HEK293 (cell line): Measurements from ENCODE around the gene ATP5MC3.

Source experiments
- ATF2 ChIP-seq: fragments of 450-650 bp; formaldehyde crosslinking; IDR thresholded peaks from 2 replicates; pipeline ENCODE4 v1.5.1; 2016; ENCODE audit warnings: missing biosample characterization, missing genetic modification characterization, low read depth
- BCL11B ChIP-seq: fragments of 450-650 bp; formaldehyde crosslinking; IDR thresholded peaks from 2 replicates; pipeline ENCODE4 v1.5.1; 2016; ENCODE audit warnings: low read depth, missing biosample characterization, missing genetic modification characterization
- HOXA7 ChIP-seq: sonication (generic); formaldehyde crosslinking; IDR thresholded peaks from 2 replicates; pipeline ENCODE4 v1.8.1; 2022; ENCODE audit warnings: missing genetic modification reagents, borderline replicate concordance
- HOXC10 ChIP-seq: sonication (generic); formaldehyde crosslinking; IDR thresholded peaks from 2 replicates; pipeline ENCODE4 v1.8.1; 2023; ENCODE audit warnings: mild to moderate bottlenecking, missing genetic modification reagents
- KLF7 ChIP-seq: fragments of 450-650 bp; formaldehyde crosslinking; IDR thresholded peaks from 2 replicates; pipeline ENCODE4 v1.5.1; 2016; ENCODE audit warnings: missing biosample characterization, missing genetic modification characterization, borderline replicate concordance
- MEIS1 ChIP-seq: sonication (generic); formaldehyde crosslinking; IDR thresholded peaks from 2 replicates; pipeline ENCODE4 v1.8.1; 2022; ENCODE audit warnings: missing genetic modification reagents, mild to moderate bottlenecking, borderline replicate concordance
- OVOL3 ChIP-seq: fragments of 450-650 bp; formaldehyde crosslinking; IDR thresholded peaks from 2 replicates; pipeline ENCODE4 v1.5.1; 2016; ENCODE audit warnings: missing biosample characterization, missing genetic modification characterization
- RBAK ChIP-seq: fragments of 450-650 bp; formaldehyde crosslinking; IDR thresholded peaks from 2 replicates; pipeline ENCODE4 v1.5.1; 2016; ENCODE audit warnings: missing biosample characterization, missing genetic modification characterization
- SP2 ChIP-seq: fragments of 450-650 bp; formaldehyde crosslinking; IDR thresholded peaks from 2 replicates; pipeline ENCODE4 v1.5.1; 2016; ENCODE audit warnings: missing biosample characterization, missing genetic modification characterization
- SP3 ChIP-seq: fragments of 450-650 bp; formaldehyde crosslinking; IDR thresholded peaks from 2 replicates; pipeline ENCODE4 v1.5.1; 2016; ENCODE audit warnings: missing biosample characterization, missing genetic modification characterization
- ZFP3 ChIP-seq: fragments of 450-650 bp; formaldehyde crosslinking; IDR thresholded peaks from 2 replicates; pipeline ENCODE4 v1.5.1; 2016; ENCODE audit warnings: low read depth, missing biosample characterization, missing genetic modification characterization
- ZFP37 ChIP-seq: fragments of 450-650 bp; formaldehyde crosslinking; IDR thresholded peaks from 2 replicates; pipeline ENCODE4 v1.5.1; 2016; ENCODE audit warnings: missing biosample characterization, missing genetic modification characterization
- ZIC2 ChIP-seq: fragments of 450-650 bp; formaldehyde crosslinking; IDR thresholded peaks from 2 replicates; pipeline ENCODE4 v1.5.1; 2016; ENCODE audit warnings: missing biosample characterization, missing genetic modification characterization
- ZNF19 ChIP-seq: fragments of 450-650 bp; formaldehyde crosslinking; IDR thresholded peaks from 2 replicates; pipeline ENCODE4; 2016; ENCODE audit warnings: missing biosample characterization, missing genetic modification characterization, low read depth
- ZNF211 ChIP-seq: fragments of 450-650 bp; formaldehyde crosslinking; IDR thresholded peaks from 2 replicates; pipeline ENCODE4 v1.5.1; 2016; ENCODE audit warnings: low read depth, missing biosample characterization, missing genetic modification characterization
- ZNF221 ChIP-seq: fragments of 450-650 bp; formaldehyde crosslinking; IDR thresholded peaks from 2 replicates; pipeline ENCODE4 v1.5.1; 2017; ENCODE audit warnings: missing biosample characterization, missing genetic modification characterization, borderline replicate concordance
- ZNF23 ChIP-seq: fragments of 450-650 bp; formaldehyde crosslinking; IDR thresholded peaks from 2 replicates; pipeline ENCODE4 v1.5.1; 2016; ENCODE audit warnings: missing biosample characterization, missing genetic modification characterization, borderline replicate concordance
- ZNF266 ChIP-seq: fragments of 450-650 bp; formaldehyde crosslinking; IDR thresholded peaks from 2 replicates; pipeline ENCODE4 v1.5.1; 2016; ENCODE audit warnings: missing biosample characterization, missing genetic modification characterization, low read depth
- ZNF280C ChIP-seq: fragments of 450-650 bp; formaldehyde crosslinking; IDR thresholded peaks from 2 replicates; pipeline ENCODE4 v1.5.1; 2016; ENCODE audit warnings: missing biosample characterization, missing genetic modification characterization
- ZNF311 ChIP-seq: fragments of 450-650 bp; formaldehyde crosslinking; IDR thresholded peaks from 2 replicates; pipeline ENCODE4 v1.5.1; 2017; ENCODE audit warnings: missing biosample characterization, missing genetic modification characterization, borderline replicate concordance
- ZNF423 ChIP-seq: fragments of 450-650 bp; formaldehyde crosslinking; IDR thresholded peaks from 2 replicates; pipeline ENCODE4 v1.5.1; 2016; ENCODE audit warnings: missing biosample characterization, missing genetic modification characterization
- ZNF433 ChIP-seq: fragments of 450-650 bp; formaldehyde crosslinking; IDR thresholded peaks from 2 replicates; pipeline ENCODE4 v1.5.1; 2016; ENCODE audit warnings: missing biosample characterization, missing genetic modification characterization, low read depth
- ZNF600 ChIP-seq: fragments of 450-650 bp; formaldehyde crosslinking; IDR thresholded peaks from 2 replicates; pipeline ENCODE4 v1.5.1; 2016; ENCODE audit warnings: missing biosample characterization, missing genetic modification characterization
- ZNF610 ChIP-seq: fragments of 450-650 bp; formaldehyde crosslinking; IDR thresholded peaks from 2 replicates; pipeline ENCODE4 v1.5.1; 2016; ENCODE audit warnings: missing biosample characterization, missing genetic modification characterization, borderline replicate concordance
- ZNF654 ChIP-seq: fragments of 450-650 bp; formaldehyde crosslinking; IDR thresholded peaks from 2 replicates; pipeline ENCODE4 v1.5.1; 2016; ENCODE audit warnings: low read depth, missing biosample characterization, missing genetic modification characterization
- ZNF768 ChIP-seq: fragments of 450-650 bp; formaldehyde crosslinking; IDR thresholded peaks from 2 replicates; pipeline ENCODE4 v1.5.1; 2018; ENCODE audit warnings: missing biosample characterization, mild to moderate bottlenecking, missing genetic modification characterization
- ZNF785 ChIP-seq: fragments of 450-650 bp; formaldehyde crosslinking; IDR thresholded peaks from 2 replicates; pipeline ENCODE4 v1.5.1; 2016; ENCODE audit warnings: missing biosample characterization, missing genetic modification characterization
- TF ChIP-seq, protein P1 (sequence below): fragments of 450-650 bp; formaldehyde crosslinking; IDR thresholded peaks from 2 replicates; pipeline ENCODE4 v1.5.1; 2016; ENCODE audit warnings: missing biosample characterization, missing genetic modification characterization
- TF ChIP-seq, protein P2 (sequence below): fragments of 450-650 bp; formaldehyde crosslinking; IDR thresholded peaks from 2 replicates; pipeline ENCODE4 v1.5.1; 2017; ENCODE audit warnings: missing biosample characterization, missing genetic modification characterization
- TF ChIP-seq, protein P3 (sequence below): fragments of 450-650 bp; formaldehyde crosslinking; IDR thresholded peaks from 2 replicates; pipeline ENCODE4 v1.5.1; 2017; ENCODE audit warnings: missing biosample characterization, missing genetic modification characterization
- TF ChIP-seq, protein P4 (sequence below): fragments of 450-650 bp; formaldehyde crosslinking; IDR thresholded peaks from 2 replicates; pipeline ENCODE4 v1.5.1; 2016; ENCODE audit warnings: missing biosample characterization, missing genetic modification characterization

ATP5MC3 gene

GRCh38 chr2:175167792-175168563 lies 13.5 kb downstream of the ATP5MC3 start, which contains the start of gene ATF2 (continued):
- TF ChIP-seq ZNF768 (tag by site-specific recombination) (no peak; the same call in 1 of the 2 replicates), BCL11B (tag by site-specific recombination) (no peak), HOXA7 (CRISPR knock-in tag) (no peak), ZNF654 (tag by site-specific recombination) (no peak), SP2 (peak; percentile 96), OVOL3 (tag by site-specific recombination) (peak; percentile 94), HOXC10 (CRISPR knock-in tag) (no peak), ZNF610 (tag by site-specific recombination) (peak; percentile 61; the same call in 1 of the 2 replicates), ZIC2 (peak; percentile 28; the same call in 1 of the 2 replicates), MEIS1 (no peak), RBAK (tag by site-specific recombination) (no peak), ZNF423 (tag by site-specific recombination) (no peak), ZNF311 (tag by site-specific recombination) (no peak), ZFP3 (tag by site-specific recombination) (no peak), ZNF433 (no peak), ZFP37 (tag by site-specific recombination) (peak; percentile 82), ZNF23 (tag by site-specific recombination) (no peak), ZNF280C (no peak), ZNF266 (tag by site-specific recombination) (no peak), ZNF785 (tag by site-specific recombination) (no peak), ZNF19 (no peak), ATF2 (tag by site-specific recombination) (no peak), ZNF600 (tag by site-specific recombination) (peak; percentile 83), ZNF211 (tag by site-specific recombination) (no peak), SP3 (tag by site-specific recombination) (peak; percentile 93), ZNF221 (tag by site-specific recombination) (no peak), KLF7 (no peak)
- TF ChIP-seq, protein P1, sequence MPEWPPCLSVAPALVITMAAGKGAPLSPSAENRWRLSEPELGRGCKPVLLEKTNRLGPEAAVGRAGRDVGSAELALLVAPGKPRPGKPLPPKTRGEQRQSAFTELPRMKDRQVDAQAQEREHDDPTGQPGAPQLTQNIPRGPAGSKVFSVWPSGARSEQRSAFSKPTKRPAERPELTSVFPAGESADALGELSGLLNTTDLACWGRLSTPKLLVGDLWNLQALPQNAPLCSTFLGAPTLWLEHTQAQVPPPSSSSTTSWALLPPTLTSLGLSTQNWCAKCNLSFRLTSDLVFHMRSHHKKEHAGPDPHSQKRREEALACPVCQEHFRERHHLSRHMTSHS (tag by site-specific recombination) = no peak
- TF ChIP-seq, protein P2, sequence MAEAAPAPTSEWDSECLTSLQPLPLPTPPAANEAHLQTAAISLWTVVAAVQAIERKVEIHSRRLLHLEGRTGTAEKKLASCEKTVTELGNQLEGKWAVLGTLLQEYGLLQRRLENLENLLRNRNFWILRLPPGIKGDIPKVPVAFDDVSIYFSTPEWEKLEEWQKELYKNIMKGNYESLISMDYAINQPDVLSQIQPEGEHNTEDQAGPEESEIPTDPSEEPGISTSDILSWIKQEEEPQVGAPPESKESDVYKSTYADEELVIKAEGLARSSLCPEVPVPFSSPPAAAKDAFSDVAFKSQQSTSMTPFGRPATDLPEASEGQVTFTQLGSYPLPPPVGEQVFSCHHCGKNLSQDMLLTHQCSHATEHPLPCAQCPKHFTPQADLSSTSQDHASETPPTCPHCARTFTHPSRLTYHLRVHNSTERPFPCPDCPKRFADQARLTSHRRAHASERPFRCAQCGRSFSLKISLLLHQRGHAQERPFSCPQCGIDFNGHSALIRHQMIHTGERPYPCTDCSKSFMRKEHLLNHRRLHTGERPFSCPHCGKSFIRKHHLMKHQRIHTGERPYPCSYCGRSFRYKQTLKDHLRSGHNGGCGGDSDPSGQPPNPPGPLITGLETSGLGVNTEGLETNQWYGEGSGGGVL (tag by site-specific recombination) = no peak
- TF ChIP-seq, protein P3, sequence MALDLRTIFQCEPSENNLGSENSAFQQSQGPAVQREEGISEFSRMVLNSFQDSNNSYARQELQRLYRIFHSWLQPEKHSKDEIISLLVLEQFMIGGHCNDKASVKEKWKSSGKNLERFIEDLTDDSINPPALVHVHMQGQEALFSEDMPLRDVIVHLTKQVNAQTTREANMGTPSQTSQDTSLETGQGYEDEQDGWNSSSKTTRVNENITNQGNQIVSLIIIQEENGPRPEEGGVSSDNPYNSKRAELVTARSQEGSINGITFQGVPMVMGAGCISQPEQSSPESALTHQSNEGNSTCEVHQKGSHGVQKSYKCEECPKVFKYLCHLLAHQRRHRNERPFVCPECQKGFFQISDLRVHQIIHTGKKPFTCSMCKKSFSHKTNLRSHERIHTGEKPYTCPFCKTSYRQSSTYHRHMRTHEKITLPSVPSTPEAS (tag by site-specific recombination) = no peak
- TF ChIP-seq, protein P4, sequence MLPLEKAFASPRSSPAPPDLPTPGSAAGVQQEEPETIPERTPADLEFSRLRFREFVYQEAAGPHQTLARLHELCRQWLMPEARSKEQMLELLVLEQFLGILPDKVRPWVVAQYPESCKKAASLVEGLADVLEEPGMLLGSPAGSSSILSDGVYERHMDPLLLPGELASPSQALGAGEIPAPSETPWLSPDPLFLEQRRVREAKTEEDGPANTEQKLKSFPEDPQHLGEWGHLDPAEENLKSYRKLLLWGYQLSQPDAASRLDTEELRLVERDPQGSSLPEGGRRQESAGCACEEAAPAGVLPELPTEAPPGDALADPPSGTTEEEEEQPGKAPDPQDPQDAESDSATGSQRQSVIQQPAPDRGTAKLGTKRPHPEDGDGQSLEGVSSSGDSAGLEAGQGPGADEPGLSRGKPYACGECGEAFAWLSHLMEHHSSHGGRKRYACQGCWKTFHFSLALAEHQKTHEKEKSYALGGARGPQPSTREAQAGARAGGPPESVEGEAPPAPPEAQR = no peak
